Endothelial cell of umbilical vein (primary cell): Measurements from ENCODE around the gene ZNF101.

ENCODE experiments used
- EZH2 ChIP-seq: IDR thresholded peaks from 2 replicates; pipeline ENCODE4 v1.6.1; 2012; ENCODE audit warnings: borderline replicate concordance, low read depth, mild to moderate bottlenecking, moderate library complexity, low read length, inconsistent platforms; ENCODE audit not compliant: severe bottlenecking
- POLR2A ChIP-seq: IDR thresholded peaks from 2 replicates; pipeline ENCODE4 v1.6.1; 2012; ENCODE audit warnings: low read depth, mild to moderate bottlenecking, control low read depth, low read length
- POLR2AphosphoS5 ChIP-seq: IDR thresholded peaks from 2 replicates; pipeline ENCODE4 v1.6.1; 2012; ENCODE audit warnings: low read depth, mild to moderate bottlenecking, control low read depth, low read length, moderate library complexity; ENCODE audit not compliant: insufficient read depth
- TF ChIP-seq, protein P1 (sequence below), 2 donors: IDR thresholded peaks; 1 replicate in 1 of 2; 2 replicates in 1 of 2; pipeline ENCODE4 v1.5.1; 2011; ENCODE audit warnings: low read length in 2 of 2, mild to moderate bottlenecking in 2 of 2, moderate library complexity in 2 of 2, control low read depth in 1 of 2, inconsistent platforms in 1 of 2, low read depth in 1 of 2; ENCODE audit not compliant: insufficient read depth in 1 of 2; ENCODE audit errors: extremely low read depth in 1 of 2

GRCh38 chr19:19651076-19651475 lies 17.6 kb upstream of the ZNF101 start:
- TF ChIP-seq POLR2AphosphoS5 (no peak), EZH2 (no peak), POLR2A (no peak)
- TF ChIP-seq, protein P1, sequence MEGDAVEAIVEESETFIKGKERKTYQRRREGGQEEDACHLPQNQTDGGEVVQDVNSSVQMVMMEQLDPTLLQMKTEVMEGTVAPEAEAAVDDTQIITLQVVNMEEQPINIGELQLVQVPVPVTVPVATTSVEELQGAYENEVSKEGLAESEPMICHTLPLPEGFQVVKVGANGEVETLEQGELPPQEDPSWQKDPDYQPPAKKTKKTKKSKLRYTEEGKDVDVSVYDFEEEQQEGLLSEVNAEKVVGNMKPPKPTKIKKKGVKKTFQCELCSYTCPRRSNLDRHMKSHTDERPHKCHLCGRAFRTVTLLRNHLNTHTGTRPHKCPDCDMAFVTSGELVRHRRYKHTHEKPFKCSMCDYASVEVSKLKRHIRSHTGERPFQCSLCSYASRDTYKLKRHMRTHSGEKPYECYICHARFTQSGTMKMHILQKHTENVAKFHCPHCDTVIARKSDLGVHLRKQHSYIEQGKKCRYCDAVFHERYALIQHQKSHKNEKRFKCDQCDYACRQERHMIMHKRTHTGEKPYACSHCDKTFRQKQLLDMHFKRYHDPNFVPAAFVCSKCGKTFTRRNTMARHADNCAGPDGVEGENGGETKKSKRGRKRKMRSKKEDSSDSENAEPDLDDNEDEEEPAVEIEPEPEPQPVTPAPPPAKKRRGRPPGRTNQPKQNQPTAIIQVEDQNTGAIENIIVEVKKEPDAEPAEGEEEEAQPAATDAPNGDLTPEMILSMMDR (IDR thresholded peaks at IDR 0.05; ENCODE audit: extremely low read depth in 1 of 2, insufficient read depth in 1 of 2, low read depth in 1 of 2, low read length in 2 of 2) = no peak
